Measurements from ENCODE around the gene FTO.

DNA sequence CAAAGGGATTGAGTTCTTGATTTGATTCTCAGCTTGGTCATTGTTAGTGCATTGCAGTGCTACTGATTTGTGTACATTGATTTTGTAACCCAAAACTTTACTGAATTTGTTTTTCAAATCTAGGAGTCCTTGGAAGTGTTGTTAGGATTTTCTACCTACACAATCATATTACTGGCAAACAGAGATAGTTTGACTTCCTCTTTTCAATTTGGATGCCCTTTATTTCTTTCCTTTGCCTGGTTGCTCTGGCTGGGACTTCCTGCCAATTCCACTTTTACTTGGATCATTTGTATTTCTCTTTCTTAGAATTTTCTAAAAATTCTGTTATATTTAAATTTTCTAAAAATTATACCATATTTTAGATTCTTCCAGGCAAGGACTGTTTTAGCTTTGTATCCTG, 151.1 kb downstream of the FTO start:
- TF ChIP-seq, protein P1, sequence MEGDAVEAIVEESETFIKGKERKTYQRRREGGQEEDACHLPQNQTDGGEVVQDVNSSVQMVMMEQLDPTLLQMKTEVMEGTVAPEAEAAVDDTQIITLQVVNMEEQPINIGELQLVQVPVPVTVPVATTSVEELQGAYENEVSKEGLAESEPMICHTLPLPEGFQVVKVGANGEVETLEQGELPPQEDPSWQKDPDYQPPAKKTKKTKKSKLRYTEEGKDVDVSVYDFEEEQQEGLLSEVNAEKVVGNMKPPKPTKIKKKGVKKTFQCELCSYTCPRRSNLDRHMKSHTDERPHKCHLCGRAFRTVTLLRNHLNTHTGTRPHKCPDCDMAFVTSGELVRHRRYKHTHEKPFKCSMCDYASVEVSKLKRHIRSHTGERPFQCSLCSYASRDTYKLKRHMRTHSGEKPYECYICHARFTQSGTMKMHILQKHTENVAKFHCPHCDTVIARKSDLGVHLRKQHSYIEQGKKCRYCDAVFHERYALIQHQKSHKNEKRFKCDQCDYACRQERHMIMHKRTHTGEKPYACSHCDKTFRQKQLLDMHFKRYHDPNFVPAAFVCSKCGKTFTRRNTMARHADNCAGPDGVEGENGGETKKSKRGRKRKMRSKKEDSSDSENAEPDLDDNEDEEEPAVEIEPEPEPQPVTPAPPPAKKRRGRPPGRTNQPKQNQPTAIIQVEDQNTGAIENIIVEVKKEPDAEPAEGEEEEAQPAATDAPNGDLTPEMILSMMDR (CRISPR knock-in tag; IDR thresholded peaks at IDR 0.05): no peak
- TF ChIP-seq BHLHE40 (IDR thresholded peaks at IDR 0.05; ENCODE audit: low read length): no peak
- TF ChIP-seq ZNF646 (CRISPR knock-in tag; IDR thresholded peaks at IDR 0.05): no peak
- TF ChIP-seq, protein P2, sequence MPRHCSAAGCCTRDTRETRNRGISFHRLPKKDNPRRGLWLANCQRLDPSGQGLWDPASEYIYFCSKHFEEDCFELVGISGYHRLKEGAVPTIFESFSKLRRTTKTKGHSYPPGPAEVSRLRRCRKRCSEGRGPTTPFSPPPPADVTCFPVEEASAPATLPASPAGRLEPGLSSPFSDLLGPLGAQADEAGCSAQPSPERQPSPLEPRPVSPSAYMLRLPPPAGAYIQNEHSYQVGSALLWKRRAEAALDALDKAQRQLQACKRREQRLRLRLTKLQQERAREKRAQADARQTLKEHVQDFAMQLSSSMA (CRISPR knock-in tag; IDR thresholded peaks at IDR 0.05): no peak
- no peak for TF ChIP-seq PLRG1 (conservative IDR thresholded peaks at IDR 0.05)
- no peak for TF ChIP-seq MBD4 (IDR thresholded peaks at IDR 0.05; ENCODE audit: borderline replicate concordance, low read length)
- no peak for TF ChIP-seq MLX (CRISPR knock-in tag; IDR thresholded peaks at IDR 0.05)
- TF ChIP-seq GABPB1 (CRISPR knock-in tag; IDR thresholded peaks at IDR 0.05): no peak
- no peak for TF ChIP-seq ZNF780A (CRISPR knock-in tag; IDR thresholded peaks at IDR 0.05)
- TF ChIP-seq, protein P3, sequence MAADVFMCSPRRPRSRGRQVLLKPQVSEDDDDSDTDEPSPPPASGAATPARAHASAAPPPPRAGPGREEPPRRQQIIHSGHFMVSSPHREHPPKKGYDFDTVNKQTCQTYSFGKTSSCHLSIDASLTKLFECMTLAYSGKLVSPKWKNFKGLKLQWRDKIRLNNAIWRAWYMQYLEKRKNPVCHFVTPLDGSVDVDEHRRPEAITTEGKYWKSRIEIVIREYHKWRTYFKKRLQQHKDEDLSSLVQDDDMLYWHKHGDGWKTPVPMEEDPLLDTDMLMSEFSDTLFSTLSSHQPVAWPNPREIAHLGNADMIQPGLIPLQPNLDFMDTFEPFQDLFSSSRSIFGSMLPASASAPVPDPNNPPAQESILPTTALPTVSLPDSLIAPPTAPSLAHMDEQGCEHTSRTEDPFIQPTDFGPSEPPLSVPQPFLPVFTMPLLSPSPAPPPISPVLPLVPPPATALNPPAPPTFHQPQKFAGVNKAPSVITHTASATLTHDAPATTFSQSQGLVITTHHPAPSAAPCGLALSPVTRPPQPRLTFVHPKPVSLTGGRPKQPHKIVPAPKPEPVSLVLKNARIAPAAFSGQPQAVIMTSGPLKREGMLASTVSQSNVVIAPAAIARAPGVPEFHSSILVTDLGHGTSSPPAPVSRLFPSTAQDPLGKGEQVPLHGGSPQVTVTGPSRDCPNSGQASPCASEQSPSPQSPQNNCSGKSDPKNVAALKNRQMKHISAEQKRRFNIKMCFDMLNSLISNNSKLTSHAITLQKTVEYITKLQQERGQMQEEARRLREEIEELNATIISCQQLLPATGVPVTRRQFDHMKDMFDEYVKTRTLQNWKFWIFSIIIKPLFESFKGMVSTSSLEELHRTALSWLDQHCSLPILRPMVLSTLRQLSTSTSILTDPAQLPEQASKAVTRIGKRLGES (CRISPR knock-in tag; IDR thresholded peaks at IDR 0.05; ENCODE audit: borderline replicate concordance): no peak
- TF ChIP-seq ZC3H4 (CRISPR knock-in tag; IDR thresholded peaks at IDR 0.05; ENCODE audit: borderline replicate concordance): no peak
- TF ChIP-seq JUN (CRISPR knock-in tag; IDR thresholded peaks at IDR 0.05): no peak
